OCI-M2 (cell line): ENCODE data around the gene PWP2.
"Not testable (repeated sequence)": the region's sequence is repeated elsewhere in the genome, so short reads cannot be mapped to it uniquely, and the experiment has no call there.

Experiments
- DNase-seq: peaks from one replicate; lab custom pipeline; 2025; ENCODE audit not compliant: unreplicated experiment; lab: John Stamatoyannopoulos, UW

The PWP2 gene

DNA sequence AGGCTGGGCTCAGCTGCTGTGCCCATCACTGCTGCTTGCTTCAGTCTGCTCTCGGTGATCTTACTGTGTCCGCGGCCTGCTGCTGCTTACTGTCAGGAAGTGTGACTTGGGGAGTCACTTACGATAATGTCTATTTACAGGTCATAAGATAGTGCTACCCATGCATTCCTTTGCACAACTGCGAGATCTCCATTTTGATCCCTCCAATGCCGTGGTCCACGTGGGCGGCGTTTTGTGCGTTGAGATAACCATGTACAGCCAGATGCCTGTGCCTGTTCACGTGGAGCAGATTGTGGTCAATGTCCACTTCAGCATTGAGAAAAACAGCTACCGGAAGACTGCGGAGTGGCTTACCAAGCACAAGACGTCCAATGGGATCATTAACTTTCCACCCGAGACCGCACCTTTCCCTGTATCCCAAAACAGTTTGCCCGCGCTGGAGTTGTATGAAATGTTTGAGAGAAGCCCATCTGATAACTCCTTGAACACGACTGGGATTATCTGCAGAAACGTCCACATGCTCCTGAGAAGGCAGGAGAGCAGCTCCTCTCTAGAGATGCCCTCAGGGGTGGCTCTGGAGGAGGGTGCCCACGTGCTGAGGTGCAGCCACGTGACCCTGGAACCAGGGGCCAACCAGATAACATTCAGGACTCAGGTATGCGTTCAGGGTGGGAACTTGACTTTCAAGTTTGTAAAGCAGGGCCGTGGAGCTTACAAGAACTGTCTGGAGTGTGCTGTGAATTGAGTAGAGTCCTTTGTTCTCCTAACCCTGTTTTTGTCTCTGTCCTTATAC is 24.4 kb upstream of the PWP2 start:
- DNase-seq, result no peak

DNA sequence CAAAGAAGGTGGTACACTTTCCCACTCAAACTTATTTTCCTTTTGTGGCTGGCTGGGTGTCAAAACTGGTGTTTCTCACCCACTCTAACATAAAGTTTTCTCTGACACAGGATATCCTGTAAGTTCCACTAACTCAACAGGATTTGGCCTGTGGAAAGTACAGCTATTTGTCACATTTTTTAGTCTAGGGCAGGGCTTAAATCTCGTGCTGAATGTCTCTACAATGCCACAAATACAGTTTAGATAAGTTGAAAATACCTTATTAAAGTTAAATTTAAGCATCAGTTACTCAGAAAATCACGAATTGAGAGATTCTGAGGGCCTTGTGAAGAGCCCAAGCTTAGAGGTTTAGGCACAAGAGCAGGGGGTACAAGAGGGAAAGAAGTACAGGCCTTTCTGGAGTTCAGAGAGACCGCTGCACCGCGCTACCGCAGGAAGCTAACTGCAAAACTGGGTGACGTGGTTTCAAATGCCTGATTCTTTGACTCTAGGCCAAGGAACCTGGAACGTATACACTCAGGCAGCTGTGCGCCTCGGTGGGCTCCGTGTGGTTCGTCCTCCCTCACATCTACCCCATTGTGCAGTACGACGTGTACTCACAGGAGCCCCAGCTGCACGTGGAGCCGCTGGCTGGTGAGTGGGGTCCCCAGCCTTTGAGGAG is 23.4 kb upstream of the PWP2 start:
- no peak for DNase-seq

DNA sequence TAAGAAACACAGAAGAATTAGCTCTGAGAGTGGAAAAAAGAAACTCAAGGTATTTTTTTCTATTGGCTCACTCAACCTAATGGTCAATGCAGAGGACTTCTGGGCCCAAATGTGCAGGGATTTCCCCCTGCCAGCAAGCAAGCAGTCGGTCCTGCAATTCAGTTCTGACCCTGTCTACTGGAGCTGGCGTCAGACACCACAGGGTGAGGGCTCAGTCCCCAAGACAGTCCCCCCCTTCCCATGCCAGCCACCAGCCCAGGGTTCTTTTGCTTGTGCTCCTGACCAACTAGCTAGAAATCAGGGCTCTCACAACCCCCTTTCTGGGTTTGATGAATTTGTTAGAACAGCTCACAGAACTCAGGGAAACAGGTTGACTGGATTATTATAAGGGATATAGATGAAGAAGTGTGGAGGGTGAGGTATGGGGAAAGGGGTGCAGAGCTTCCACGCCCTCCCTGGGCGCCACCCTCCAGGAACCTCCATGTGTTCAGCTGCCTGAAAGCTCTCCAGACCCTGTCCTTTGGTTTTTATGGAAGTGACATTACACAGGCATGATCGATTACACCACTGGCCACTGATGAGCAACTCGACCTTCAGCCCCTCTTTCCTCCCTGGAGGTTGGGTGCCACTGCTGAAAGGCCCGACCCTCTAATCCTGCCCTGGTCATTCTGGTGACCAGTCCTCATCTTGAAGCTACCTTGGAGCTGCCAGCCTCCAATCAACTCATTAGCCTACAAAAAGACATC is 22.5 kb upstream of the PWP2 start:
- DNase-seq, result no peak

DNA sequence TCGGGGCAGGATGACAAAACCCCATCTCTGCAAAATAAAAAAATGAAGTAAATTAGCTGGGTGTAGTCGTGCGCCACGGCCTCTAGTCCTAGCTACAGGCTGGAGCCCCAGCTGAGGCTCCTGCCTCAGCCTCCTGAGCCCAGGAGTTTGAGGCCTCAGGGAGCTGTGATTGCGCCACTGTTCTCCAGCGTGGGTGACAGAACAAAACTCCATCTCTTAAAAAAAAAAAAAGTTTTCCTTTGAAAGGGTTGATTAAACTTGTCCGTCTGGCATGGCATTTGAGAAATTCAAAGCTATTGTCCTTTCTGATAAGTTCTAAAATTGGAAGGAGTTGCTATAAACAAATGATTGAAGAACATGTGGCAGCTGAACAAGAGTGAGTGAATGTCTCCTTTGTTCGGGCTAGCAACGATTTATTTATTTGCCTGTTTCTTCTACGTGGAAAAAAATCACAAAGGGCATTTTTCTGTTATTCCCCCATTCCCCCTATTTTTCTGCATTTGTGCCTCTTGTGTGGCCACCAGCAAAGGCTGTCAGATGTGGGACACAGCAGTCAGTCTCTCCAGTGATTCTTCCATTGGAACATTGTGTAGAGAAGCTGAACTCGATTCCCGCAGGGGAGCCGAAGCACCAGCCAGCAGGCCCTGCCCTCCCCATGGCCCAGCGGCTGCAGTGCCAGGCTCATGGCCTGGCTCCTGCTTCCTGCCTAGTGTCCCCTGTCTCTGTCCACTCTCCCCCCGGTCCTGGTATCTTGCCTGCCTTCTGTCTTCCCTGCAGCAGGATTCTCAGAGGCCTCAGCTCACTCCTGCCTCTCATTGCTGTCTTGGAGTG is 21.5 kb upstream of the PWP2 start:
- no peak for DNase-seq

DNA sequence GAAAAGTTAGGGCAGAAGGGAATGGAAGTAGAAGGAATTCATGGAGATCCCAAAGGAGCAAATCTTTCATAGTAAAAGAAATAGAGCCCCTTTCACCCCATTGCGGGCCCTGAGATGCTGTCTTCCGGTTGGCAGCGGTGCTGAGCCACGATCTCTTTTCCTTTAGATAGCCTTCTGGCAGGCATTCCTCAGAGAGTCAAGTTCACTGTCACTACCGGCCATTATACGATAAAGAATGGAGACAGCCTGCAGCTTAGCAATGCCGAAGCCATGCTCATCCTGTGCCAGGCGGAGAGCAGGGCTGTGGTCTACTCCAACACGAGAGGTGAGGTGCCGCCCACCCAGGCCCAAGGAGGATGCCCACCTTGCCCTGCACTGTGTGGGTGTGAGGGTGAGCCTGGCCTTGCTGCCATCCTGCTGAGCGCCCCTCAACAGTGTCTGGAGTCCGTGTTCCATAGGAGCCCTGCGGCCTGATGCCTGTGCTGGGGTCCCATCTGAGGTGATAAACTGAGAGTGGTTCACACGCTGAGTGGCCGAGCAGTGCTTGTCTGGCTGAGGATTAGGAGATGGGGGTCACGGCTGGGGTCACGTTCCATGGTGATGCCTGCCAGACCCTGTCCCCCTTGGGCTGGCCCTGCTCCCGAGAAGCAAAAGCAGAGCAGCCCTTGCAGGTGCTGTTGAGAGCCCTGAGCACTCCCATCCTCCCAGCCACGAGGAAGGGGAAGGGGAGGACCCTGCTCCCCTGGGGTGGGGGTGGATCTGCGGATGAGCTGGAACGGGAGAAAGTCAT is 20.4 kb upstream of the PWP2 start:
- no peak for DNase-seq

DNA sequence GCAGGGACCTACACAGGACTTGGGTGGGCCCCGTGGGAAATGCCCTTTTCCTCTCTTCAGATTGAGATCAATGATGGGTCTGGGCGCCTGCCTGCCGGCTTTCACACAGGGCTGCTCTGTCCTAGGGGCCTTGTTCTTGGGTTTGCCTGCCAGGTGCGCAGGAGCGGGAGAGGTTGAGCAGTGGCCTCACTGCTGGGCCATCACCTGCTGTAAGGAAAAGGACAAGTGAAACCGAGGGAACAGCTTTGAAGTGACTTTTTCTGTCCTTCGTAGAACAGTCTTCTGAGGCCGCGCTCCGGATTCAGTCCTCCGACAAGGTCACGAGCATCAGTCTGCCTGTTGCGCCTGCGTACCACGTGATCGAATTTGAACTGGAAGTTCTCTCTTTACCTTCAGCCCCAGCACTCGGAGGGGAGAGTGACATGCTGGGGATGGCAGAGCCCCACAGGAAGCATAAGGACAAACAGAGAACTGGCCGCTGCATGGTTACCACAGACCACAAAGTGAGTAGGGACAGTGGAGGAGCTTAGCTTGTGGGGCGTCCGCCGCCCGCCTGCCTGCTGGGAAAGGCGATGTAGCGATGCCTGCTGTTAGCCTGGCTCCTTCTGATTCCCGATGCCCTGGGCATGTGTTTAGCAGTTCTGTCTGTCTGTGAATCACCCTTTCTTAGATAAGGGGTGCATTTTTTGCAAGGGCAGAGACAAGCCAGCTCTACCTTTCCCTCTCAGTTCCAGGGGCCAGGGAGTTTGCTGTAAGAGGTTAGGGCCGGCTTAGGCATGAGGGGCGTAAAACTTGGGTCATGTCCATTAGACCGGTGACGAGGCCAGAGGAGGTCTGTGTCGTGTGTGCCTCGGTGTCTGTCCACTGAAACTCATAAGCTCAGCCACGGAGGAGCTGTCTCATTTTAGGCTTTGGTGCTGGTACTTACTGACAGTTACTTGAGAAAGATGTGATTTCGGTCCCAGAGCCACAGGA is 19.5 kb upstream of the PWP2 start:
- DNase-seq, result no peak

DNA sequence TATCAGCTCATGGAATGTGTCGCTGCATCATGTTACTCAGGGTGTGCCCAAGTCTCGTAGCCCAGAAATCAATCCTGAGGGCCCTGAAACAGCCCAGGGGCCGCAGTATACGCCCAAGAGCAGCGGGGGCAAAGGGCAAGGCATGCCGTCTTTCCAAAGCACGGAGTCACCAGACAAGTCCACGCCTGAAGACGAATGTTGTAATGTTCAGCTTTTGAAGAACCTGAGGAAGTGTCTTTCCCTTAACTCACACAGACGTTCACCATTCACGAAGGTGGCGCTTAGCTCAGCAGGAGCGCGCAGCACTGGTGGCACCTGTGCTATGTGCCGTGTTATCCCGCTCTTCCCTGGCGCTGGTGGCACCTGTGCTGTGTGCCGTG is 18.8 kb upstream of the PWP2 start:
- no peak for DNase-seq

DNA sequence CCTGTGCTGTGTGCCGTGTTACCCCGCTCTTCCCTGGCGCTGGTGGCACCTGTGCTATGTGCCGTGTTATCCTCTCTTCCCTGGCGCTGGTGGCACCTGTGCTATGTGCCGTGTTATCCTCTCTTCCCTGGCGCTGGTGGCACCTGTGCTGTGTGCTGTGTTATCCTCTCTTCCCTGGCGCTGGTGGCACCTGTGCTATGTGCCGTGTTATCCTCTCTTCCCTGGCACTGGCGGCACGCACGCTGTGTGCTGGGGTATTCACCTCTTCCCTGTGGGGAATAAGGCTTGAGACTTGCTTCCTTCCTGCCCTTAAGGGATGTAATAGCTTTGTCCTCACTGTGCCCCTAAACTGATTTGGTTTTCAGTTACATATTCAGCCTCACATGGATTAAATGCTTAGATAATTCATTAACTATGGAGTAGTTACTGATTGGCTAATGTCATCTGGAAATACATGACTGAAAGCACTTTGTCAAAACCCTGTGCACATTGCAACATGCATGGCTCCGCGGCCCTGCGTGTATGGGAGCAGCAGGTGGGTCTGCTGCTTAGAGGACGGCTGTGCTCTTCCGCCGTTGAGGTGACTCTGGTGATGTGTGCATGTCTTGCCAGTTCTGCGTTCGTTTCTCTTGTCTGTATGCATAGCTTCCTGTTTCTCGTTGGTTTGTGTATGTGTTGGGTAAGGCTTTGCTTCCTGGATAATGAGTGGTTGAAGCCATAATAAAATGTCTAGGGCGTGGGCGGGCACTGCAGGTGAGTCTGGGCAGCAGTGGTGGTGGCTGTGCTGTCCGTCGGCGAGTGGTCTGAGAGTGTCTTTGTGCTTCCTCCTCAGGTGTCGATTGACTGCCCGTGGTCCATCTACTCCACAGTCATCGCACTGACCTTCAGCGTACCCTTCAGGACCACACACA is 17.9 kb upstream of the PWP2 start:
- no peak for DNase-seq

DNA sequence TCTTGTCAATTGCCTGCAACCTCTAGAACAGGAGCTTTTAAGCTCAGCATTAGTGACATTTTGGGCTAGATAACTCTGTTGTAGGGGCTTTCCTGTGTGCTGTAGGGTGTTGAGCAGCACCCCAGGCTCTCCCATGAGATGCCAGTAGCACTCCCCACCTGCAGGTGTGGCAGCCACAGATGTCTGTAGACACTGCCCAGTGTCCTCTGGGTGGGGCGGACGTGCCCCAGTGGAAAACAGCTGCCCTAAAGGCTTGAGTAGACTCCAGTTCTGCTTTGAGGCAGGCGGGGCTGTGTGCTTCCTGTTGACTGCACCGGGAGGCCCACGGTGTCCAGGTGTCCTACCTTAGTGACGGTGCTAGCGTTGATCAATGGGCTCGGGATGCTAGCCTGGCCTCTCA is 16.9 kb upstream of the PWP2 start:
- no peak for DNase-seq

DNA sequence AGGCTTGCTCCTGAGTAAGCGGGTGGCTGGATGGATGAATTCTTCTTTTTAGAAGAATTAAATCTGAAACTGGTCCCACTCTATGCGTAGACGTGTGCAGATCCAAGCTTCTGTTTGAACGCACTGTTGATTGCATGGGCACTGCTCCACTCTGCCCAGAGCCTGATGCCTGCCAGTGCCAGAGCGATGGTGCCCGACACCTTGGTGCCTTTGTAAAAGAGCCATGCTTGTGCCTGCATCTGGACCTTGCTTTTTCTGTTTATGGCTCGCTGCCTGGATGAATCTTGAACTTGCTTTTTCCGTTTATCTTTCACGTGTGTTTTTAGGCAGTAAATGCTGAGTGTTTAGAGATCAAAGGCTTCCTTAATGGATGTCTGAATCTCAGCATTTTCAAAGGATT is 15.0 kb upstream of the PWP2 start:
- no peak for DNase-seq

DNA sequence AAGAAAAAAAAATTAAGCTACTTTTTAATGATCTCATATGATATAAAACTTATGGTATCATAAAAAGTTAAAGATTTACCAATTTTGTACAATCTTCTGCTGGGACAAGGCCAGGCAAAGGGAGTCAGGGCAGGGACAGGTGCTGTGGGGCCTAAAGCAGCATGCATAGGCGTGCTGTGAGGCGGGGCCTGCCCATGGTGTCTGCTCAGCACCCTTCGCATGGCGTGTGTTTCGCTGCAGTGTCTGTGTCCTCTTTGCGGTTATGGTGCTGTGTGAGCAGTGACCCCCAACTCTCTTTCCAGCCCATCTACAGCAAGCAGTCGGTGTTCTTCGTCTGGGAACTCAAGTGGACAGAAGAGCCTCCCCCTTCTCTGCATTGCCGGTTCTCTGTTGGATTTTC is 13.4 kb upstream of the PWP2 start:
- no peak for DNase-seq

DNA sequence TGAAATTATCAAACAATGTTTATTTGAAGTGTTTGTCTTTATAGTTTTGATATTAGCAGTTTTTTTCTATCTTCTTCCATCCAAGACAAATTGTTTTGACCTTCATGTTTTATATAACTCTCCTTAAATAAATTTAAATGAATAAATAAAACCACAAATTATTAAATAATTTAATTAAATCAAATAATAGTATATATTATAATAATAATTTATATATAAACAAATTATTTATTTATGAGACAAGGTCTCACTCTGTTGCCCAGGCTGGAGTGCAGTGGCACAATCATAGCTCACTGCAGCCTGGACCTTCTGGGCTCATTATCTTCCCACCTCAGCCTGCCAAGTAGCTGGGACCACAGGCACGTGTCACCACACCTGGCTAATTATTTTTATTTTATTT is 12.4 kb upstream of the PWP2 start:
- no peak for DNase-seq

DNA sequence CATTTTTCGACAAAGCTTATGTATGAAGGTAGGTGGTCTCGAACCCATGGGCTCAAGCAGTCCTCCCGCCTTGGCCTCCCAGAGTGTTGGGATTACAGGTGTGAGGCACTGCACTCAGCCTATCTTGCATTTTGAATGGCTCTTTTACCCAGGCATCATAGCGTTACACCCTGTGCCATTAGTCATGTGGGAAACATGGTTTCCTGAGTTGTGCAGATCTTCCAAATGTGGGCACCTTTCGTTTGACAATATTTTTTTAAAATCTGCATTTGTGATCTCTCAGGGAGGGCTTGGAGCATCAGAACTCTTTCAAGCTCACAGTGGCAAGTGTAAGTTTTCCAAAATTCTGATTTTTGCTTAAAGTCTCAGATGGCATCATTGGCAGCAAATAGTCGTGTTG is 8.7 kb upstream of the PWP2 start:
- not testable (repeated sequence) for DNase-seq

DNA sequence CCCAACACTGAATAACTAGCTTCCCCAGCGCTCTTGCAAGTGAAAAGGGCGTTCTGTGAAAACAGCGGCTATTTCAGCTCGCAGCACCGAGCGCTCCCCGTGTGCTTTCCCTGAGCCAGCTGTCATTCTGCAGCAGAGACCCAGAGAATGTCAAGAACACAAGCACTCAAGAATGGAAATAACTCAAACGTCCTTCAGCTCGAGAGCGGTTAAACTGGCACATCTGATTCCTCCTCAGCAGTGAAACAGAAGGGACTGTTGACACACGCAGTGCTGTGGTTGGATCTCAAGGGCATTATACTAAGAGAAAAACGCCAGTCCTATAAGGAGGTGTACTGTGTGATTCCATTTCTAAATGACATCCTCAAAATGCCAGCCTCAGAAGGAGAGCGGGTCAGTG is 8.2 kb upstream of the PWP2 start:
- DNase-seq, result not testable (repeated sequence)

DNA sequence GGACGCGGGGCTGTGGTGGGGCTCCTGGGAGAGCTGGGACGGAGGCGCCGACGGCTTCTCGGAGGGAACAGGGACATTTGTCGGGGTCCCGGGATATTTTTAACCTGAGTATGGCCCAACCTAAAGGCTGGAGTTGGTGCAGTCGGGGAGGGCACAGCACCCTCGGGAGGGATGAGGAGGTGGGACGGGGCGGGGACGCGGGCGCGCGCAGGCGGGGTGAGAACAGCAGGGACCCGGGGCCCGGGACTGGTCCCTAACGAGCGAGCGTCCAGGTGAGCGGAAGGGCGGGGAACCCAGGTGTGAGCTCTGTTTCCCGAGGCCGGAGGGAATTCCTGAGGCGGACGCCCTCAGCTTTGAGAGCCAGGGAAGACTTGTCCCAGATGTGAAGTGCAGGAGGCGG is 390 bp downstream of the PWP2 start:
- DNase-seq, result not testable (repeated sequence)

DNA sequence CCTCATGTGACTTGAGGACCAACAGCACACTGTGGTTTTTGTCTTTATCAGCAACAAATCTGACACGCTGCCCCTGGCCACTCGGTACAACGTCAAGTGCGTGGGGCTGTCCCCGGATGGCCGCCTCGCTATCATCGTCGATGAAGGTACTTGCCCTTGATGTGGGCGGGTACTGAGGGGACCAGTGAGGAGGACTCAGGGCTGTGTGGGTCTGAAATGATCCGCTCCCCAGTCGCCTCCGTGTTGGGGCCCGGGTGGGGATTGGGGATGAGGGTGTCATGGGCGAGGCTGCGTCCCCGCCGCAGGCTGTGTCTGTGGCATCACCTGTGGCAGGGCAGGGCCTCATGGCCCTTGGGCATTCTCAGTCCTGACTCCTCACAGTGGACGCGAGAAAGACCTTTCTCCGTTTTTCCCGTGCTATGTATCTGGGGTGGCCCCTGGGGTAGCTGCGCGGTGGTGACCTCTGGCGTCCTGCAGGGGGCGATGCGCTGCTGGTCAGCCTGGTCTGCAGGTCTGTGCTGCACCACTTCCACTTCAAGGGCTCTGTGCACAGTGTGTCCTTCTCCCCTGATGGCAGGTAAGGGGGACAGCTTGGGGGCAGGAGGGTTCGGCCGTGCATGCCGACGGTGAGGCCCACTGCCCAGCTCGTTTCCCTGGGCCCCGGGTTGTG is 6.6 kb downstream of the PWP2 start:
- DNase-seq, result not testable (repeated sequence)

DNA sequence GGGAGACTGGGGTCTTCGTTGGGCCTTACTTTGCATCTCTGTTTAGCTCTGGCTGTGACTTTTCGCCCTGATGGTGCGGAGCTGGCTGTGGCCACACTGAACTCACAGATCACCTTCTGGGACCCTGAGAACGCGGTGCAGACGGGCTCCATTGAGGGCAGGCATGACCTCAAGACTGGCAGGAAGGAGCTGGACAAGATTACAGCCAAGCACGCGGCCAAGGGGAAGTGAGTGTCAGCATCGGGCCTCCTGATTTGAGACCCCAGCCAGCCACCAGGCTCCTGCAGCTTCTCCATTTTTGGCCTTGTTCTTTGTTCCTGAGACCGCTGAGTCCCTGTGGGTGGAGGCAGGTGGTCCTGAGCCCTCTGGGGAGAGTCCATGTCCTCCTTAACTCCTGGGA is 14.9 kb downstream of the PWP2 start:
- not testable (repeated sequence) for DNase-seq

DNA sequence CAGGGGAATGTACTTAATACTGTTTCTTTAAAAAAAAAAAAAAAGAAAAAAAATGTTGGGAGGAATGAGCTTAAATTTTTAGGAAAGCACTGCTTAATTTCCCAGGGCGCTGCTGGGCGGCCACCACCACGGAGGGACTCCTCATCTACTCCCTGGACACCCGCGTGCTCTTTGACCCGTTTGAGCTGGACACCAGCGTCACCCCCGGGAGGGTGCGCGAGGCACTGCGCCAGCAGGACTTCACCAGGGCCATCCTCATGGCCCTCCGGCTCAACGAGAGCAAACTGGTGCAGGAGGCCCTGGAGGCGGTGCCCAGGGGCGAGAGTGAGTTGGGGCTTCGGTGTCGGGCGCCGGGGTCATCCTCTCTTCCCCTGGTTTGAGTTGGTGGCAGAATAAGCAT is 20.6 kb downstream of the PWP2 start:
- not testable (repeated sequence) for DNase-seq
